ENCODE results near the gene TCF4. TPM values are rescaled to one million over a fixed set of nuclear protein-coding genes. Genes with fewer than 3 reads are reported as not detected.

TCF4 gene
- polyA plus RNA-seq, 1 of the 3 experiments (the other 2 are of a cell fraction), result 39.1 TPM

DNA sequence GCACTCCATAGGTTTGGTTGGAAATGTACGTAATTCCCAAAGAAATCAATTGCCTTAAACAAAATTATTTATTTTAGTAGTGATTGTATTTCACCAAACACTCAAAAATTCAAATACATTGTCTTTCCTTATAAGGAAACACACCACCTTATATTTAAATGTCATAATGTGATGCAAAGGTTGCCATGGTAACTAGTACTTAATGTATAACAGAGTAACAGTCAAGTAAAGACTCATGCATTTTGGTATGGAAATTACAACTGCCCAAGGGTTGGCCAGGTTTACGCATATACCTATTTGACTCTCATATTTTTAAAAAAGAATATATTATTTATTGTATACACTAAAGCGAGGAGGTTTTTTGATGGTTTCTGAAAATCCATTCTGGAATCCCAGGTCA is 231.2 kb downstream of the TCF4 start:
- Histone ChIP-seq H3K27me3 (ENCODE audit: insufficient read depth) (no peaks in the 10 kb centered on the region), H3K79me2 (ENCODE audit: insufficient read depth) (peaks cover 23% of the 10 kb centered on the region), H3K36me3 (replicated peaks in 1 of 2; ENCODE audit: control insufficient read depth in 1 of 2, insufficient read depth in 2 of 2, low read length in 1 of 2) (peaks cover 0 to under 1% of the 10 kb centered on the region in 2 experiments), H3K4me1 (ENCODE audit: control insufficient read depth in 1 of 2, insufficient read depth in 2 of 2, low read depth in 1 of 2, low read length in 1 of 2) (peaks cover 29 to 37% of the 10 kb centered on the region in 2 experiments), H4K20me1 (ENCODE audit: insufficient read depth) (no peaks in the 10 kb centered on the region), H3K27ac (ENCODE audit: low read depth in 2 of 2, low read length in 1 of 2) (no peak overlapping the region), H3K9me2 (no peaks in the 10 kb centered on the region), H3K9ac (no peak overlapping the region), H2AFZ (ENCODE audit: low read depth) (no peak overlapping the region), H3K9me3 (no peaks in the 10 kb centered on the region), H3K4me3 (ENCODE audit: low read depth in 2 of 2, low read length in 1 of 2) (no peak overlapping the region), H3K4me2 (no peak overlapping the region), H3F3A (replicated peaks; ENCODE audit: insufficient read depth) (peaks cover 8% of the 10 kb centered on the region)
- 93% methylated on average over 3 of the region's 3 CpGs for WGBS (ENCODE audit: low lambda C conversion rate)
- no peak for TF ChIP-seq FOXJ3 (CRISPR knock-in tag; IDR thresholded peaks at IDR 0.05)
- TF ChIP-seq, protein P1, sequence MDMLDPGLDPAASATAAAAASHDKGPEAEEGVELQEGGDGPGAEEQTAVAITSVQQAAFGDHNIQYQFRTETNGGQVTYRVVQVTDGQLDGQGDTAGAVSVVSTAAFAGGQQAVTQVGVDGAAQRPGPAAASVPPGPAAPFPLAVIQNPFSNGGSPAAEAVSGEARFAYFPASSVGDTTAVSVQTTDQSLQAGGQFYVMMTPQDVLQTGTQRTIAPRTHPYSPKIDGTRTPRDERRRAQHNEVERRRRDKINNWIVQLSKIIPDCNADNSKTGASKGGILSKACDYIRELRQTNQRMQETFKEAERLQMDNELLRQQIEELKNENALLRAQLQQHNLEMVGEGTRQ (IDR thresholded peaks at IDR 0.05; ENCODE audit: borderline replicate concordance, low read depth, low read length), result no peak
- TF ChIP-seq, protein P2, sequence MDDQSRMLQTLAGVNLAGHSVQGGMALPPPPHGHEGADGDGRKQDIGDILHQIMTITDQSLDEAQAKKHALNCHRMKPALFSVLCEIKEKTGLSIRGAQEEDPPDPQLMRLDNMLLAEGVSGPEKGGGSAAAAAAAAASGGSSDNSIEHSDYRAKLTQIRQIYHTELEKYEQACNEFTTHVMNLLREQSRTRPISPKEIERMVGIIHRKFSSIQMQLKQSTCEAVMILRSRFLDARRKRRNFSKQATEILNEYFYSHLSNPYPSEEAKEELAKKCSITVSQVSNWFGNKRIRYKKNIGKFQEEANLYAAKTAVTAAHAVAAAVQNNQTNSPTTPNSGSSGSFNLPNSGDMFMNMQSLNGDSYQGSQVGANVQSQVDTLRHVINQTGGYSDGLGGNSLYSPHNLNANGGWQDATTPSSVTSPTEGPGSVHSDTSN (IDR thresholded peaks at IDR 0.05), result no peak
- TF ChIP-seq TCF12 (IDR thresholded peaks at IDR 0.05), result no peak
- no peak for TF ChIP-seq RXRA (IDR thresholded peaks at IDR 0.05; ENCODE audit: borderline replicate concordance, low read depth)
- no peak for TF ChIP-seq CHD2 (IDR thresholded peaks at IDR 0.05; ENCODE audit: low read length, partially characterized antibody)
- TF ChIP-seq NFIC (IDR thresholded peaks at IDR 0.05; ENCODE audit: borderline replicate concordance), result no peak
- no peak for TF ChIP-seq RFX5 (IDR thresholded peaks at IDR 0.05; ENCODE audit: low read length)
- no peak for TF ChIP-seq MXI1 (IDR thresholded peaks at IDR 0.05; ENCODE audit: low read depth, low read length)
- TF ChIP-seq, protein P3, sequence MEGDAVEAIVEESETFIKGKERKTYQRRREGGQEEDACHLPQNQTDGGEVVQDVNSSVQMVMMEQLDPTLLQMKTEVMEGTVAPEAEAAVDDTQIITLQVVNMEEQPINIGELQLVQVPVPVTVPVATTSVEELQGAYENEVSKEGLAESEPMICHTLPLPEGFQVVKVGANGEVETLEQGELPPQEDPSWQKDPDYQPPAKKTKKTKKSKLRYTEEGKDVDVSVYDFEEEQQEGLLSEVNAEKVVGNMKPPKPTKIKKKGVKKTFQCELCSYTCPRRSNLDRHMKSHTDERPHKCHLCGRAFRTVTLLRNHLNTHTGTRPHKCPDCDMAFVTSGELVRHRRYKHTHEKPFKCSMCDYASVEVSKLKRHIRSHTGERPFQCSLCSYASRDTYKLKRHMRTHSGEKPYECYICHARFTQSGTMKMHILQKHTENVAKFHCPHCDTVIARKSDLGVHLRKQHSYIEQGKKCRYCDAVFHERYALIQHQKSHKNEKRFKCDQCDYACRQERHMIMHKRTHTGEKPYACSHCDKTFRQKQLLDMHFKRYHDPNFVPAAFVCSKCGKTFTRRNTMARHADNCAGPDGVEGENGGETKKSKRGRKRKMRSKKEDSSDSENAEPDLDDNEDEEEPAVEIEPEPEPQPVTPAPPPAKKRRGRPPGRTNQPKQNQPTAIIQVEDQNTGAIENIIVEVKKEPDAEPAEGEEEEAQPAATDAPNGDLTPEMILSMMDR (IDR thresholded peaks at IDR 0.05), result no peak
- TF ChIP-seq, protein P4, sequence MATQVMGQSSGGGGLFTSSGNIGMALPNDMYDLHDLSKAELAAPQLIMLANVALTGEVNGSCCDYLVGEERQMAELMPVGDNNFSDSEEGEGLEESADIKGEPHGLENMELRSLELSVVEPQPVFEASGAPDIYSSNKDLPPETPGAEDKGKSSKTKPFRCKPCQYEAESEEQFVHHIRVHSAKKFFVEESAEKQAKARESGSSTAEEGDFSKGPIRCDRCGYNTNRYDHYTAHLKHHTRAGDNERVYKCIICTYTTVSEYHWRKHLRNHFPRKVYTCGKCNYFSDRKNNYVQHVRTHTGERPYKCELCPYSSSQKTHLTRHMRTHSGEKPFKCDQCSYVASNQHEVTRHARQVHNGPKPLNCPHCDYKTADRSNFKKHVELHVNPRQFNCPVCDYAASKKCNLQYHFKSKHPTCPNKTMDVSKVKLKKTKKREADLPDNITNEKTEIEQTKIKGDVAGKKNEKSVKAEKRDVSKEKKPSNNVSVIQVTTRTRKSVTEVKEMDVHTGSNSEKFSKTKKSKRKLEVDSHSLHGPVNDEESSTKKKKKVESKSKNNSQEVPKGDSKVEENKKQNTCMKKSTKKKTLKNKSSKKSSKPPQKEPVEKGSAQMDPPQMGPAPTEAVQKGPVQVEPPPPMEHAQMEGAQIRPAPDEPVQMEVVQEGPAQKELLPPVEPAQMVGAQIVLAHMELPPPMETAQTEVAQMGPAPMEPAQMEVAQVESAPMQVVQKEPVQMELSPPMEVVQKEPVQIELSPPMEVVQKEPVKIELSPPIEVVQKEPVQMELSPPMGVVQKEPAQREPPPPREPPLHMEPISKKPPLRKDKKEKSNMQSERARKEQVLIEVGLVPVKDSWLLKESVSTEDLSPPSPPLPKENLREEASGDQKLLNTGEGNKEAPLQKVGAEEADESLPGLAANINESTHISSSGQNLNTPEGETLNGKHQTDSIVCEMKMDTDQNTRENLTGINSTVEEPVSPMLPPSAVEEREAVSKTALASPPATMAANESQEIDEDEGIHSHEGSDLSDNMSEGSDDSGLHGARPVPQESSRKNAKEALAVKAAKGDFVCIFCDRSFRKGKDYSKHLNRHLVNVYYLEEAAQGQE (IDR thresholded peaks at IDR 0.05; ENCODE audit: low read depth, low read length), result no peak
- TF ChIP-seq, protein P5, sequence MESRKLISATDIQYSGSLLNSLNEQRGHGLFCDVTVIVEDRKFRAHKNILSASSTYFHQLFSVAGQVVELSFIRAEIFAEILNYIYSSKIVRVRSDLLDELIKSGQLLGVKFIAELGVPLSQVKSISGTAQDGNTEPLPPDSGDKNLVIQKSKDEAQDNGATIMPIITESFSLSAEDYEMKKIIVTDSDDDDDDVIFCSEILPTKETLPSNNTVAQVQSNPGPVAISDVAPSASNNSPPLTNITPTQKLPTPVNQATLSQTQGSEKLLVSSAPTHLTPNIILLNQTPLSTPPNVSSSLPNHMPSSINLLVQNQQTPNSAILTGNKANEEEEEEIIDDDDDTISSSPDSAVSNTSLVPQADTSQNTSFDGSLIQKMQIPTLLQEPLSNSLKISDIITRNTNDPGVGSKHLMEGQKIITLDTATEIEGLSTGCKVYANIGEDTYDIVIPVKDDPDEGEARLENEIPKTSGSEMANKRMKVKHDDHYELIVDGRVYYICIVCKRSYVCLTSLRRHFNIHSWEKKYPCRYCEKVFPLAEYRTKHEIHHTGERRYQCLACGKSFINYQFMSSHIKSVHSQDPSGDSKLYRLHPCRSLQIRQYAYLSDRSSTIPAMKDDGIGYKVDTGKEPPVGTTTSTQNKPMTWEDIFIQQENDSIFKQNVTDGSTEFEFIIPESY (IDR thresholded peaks at IDR 0.05; ENCODE audit: borderline replicate concordance, low read depth), result no peak
- no peak for TF ChIP-seq FOSL2 (IDR thresholded peaks at IDR 0.05; ENCODE audit: borderline replicate concordance, low read depth)
- ChIA-PET CTCF (interaction anchor here (0.9 kb wide), 1 partner anchor 10 kb away, joined by 3 read pairs; no protein-coding TSS in a partner anchor), POLR2A (no interaction called here)
- DNase-seq, result no peak
